HG03439 (cell line): ENCODE results near the gene ZMAT5.

Experiments
- ATAC-seq: cut with Tn5 transposase; IDR thresholded peaks from one replicate; pipeline ENCODE4 v1.9.1; 2021; ENCODE audit warnings: mild to moderate bottlenecking, moderate library complexity; ENCODE audit not compliant: unreplicated experiment

The ZMAT5 gene

DNA sequence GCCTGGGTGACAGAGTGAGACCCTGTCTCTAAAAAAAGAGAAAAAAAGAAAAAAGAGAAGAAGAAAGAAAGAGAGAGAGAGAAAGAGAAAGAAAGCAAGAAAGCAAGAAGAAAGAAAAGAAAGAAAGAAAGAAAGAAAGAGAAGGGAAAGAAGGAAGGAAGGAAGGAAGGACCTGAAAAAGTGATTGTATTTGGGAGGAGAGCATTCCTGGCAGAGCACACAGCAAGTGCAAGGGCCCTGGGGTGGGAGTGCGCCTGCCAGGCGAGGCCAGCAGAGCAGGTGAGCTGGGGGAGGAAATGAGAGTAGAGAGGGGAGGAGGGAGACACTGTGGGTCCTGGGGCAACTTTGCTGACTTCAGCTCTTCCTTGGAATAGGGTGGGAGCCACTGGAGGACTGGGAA, 54.7 kb downstream of the ZMAT5 start:
- ATAC-seq = no peak

DNA sequence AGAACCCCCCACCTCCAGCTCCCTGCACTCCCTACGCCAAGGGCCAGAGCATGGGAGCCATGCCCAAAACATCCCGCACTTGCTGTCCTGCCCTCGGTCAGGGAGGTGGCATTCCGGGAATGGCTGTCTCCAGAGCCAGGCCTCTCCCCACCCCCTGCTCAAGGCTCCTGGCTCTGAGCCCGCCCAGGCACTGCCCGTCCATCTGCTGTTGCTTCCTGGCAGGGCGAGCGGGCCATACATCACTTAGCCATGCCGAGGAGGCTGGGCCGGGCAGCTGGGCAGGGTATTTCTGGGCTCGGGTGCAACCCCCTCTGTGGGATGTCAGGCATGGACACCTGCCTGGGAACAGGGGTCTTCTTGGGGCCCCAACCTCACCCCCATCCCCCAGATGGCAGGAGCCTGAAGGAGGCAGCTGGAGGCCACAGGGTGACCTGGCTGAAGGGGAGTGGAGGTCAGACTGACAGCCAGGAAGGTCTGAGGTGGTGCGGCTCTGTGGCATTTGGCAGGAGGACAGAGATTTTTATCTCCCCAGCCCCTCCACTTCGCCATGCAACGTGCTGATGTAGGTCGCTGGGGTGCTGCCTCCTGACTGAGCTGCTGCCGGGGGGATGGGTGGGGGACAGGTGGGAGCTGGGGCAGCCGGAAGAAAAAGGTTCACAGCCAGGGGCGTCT, 55.7 kb downstream of the ZMAT5 start:
- ATAC-seq = no peak

DNA sequence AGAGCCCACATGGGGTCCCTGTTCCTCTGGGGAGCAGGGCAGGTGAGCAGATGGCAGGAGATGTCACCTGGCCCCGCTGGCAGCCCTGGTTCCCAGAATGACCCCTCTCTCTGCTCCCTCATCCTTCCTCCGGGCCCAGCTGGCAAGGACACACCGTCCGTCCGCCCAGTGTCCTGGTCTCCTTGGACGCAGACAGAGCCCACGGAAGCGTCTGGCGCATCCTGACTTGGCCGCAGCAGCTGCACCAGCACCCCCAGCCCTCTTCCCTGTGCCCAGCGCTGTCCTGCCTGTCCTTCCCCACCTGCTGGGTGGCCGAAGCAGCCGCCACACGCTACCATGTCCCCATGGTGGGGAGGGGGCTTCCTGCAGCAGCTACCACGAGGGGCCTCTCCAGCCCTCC, 56.6 kb downstream of the ZMAT5 start:
- ATAC-seq = no peak

DNA sequence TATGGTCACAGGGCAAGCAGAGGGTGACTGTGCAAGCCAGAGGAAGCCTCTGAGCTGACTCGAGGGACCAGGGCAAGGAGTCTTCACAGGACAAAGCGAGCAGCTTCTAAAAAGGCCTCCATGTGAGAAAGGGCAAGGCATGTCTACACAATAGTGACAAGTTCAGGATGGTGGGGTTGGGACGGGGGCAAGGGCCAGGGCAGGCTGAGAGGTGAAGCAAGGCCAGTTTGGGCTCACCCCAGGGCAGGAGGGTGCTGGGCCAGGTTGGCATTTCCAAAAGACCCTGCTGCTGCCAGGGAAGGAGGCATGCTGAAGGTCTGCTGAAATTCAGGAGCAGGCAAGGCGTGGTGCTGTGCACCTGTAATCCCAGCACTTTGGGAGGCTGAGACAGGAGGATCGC, 59.3 kb downstream of the ZMAT5 start:
- ATAC-seq = no peak

DNA sequence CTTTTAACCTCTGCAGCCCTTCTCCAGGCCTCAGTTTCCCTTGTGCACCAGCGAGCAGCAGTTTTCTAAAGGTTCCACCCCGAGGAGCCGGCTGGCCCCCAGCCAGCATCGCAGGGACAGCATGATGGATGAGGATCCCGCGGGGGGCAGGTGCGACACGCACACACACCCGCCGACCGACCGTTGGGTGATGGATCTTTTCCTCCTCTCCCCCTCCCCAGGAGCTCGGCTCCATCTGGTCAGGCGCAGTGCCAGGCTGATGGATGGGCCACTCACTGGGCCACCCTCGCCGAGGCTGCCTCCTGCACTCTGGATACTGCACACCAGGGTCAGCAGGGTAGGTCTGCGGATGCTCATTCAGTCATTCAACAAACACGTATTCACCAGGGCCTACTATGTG, 59.8 kb downstream of the ZMAT5 start:
- ATAC-seq = no peak

DNA sequence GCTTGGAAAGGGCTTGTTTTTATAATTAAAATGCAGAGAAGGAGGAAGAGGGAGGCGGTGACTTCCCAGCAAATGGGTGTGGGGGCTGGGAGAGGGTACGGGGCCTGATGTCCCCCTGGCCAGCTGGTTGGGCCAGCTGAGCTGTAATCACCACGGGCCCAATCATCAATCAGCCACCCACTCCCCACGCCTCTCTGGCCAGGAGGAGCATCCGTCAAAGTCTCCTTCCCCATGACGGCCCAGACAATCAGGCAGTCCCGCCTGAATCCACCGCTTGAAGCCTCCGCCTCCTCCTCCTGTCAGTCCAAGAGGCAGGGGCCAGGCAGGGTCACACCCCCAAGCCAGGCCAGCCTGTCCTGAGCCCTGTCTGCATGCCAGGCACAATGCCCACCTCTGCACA, 60.3 kb downstream of the ZMAT5 start:
- no peak for ATAC-seq

DNA sequence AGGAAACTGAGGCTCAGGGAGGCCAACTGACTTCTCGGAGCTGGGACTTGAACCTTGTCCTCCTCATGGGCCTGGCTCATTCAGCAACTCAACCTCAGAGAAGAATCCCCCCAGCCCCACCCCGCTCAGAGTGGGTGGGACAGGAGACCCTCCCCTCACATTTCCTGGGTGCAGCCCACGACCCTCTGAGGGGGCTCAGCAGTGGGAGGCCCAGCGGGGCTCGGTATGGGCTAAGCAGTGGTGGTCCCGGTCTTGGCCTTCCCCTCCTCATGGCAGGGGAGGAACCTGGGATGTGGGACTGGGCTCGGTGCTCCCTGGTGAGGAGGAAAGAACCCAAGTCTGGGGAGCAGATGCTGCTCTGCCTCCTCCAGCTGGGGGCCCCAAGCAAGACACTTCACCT, 61.2 kb downstream of the ZMAT5 start:
- ATAC-seq = no peak

DNA sequence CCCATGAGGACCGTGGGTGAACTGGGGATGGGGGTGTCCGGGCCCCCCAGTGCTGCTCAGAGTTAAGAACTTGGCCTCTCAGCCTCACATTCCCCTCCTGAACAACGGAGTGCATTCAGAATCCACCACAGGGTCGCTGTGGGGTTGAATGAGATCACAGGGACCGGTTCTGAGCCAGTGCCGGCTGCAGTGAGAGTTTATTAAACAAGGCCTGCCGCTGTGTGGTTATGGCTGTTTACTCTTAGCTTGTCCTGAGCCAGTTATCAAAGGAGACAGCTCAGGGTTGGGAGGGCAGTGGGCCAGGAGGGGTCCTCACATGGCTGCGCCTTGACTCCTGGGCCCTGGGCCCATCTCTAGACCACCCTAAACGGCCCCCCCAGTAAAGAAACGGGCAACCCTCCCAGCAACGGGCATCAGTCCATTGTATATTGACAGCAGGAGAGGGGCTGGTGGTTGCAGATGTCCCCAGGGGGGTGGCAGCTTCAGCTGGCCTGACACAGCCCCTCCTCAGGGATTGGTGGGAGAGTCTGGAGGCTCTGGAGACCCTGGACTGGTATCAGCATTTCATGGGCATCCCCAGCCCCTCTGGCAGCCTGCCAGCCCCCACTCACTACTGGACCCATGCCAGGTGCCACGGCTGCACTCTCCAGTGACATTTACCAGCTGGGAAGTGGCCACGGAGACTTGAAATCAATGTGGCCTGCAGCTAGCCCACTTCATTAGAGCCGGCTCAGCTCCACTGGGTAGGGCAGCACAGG, 62.1 kb downstream of the ZMAT5 start:
- ATAC-seq = no peak

DNA sequence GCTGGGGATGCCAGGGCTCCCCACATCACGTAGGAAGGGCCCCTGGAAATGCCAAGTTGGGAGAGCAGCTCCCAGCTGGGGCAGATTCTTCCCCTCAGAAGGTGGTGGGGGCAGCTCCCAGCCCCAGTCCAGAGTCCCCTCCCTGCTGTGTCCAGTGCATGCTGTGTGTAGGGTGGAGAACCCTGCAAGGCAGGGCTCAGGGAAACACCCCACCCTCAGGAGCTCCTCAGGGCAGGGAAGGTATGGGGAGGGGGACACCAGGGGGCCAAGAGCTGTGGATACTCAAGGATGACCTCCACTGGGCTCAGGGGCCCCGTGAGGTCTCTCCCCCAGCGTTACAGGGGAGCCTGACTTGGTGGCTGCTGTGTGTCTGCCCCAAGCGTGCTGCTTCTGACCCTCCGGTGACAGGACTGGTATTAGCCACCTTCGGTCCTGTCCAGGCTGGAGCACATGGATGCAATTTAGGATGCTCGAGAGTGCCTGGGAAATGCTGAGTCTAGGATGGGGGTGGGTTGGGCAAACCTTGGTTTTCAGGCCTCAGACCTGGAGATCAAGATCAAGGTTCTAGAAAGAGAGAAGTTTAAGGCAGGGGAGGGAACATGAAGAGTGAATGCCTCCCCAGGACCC, 63.1 kb downstream of the ZMAT5 start:
- no peak for ATAC-seq

DNA sequence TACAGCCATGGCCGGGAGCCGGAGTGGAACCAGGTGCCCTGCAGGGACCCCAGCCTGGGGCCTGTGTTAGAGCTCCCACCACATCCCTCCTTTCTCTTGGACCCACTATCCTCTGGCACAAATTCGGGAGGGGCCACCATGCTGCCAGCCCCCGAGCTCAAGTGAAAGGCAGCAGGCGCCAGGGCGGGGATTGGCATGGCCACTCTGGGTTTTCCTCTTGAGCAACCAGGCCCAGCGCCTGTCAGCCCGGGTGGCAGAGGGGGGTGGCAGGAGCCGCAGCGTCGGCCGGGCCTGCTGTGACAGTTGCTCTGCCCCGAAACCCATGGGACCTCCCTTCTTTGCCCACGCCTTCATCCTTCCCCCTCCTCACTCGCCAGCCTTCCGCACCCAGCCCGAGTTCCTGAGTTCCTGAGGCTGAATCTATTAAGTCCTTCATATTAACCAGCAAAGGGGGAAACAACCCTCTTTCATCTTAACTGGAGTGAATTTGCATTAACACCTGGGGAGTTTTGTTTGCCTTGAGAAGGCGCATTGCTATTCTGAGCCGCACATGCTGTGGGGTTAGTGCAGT, 63.8 kb downstream of the ZMAT5 start:
- no peak for ATAC-seq

DNA sequence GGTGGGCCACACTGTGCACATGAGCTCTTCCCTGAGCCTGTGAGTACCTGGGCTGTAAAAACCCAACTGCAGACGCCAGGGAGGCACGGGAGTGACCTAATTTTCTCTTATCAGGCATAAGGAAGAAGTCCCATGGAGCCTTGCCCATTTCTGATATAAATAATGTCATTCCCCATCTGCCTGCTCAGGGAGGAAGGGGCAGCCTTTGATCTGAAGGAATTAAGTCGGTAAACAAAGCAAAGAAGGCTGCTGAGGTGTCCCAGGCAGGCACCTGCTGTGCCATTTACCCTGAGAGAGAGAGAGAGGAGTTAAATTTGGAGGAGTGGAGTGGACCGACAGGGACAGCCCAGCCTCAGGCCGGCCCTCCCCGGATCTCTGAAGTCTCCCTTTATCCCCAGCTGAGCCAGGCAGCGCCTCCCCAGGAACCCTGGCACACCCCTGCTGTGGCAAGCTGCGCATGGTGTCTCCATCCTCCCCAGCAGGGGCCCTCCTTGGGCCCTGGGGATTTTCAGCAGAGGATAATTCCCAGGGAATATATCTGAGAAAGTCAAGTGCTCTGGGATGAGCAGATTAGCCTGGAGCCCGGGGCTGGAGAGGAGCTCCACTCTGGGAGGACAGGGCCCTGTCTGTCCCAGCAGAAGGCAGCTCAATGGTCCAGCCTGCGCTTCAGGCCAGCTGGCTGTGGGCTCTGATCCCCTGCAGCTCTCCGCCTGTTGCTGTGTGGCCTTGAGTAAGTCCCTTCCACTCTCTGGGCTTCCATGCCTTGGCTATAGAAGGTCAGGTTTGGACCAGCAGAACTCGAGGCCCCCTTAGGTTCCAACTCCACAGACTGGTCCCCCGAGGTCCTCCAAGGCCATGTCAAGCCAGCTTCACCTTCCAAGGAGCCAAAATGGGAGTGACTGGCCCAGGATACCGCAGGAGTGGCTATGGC, 64.5 kb downstream of the ZMAT5 start:
- ATAC-seq = no peak

DNA sequence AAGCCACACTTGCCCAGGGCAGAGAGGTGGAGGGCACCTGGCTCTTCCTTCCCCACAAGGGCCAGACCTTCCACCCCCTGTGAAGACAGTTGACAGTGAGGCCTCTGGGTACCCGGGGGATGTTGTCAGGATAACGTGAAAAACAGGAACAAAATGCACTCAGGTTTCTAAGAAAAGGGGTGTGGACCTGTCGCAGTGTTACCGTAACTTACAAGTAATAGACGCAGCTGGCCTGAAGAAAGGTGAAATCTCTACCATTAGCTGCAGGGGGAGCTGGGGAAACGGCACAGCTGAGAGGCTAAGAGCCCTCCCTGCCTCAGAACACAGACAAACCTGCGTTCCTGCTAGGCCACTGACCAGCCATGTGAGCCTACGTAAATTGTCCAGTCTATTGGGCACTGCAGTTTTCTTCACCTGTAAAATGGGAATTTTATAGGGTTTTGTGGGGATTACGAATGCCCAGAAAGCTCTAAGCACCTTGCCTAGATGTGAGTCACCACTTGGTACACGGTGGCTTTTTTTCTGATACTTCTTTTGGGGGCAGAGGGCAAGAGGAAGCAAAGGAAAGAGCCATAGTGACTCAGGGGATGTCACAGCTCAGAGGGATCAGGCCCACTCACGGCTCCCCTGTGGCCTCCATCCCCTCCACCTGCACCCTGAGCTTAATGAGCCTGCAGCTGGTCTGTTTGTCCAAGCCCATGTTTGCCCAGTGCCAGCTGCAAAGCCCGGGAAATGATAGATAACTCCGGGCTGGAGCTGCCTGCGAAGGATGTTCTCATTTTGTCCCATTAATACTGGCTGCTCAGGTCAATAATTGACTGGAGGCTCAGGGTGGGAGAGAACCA, 65.4 kb downstream of the ZMAT5 start:
- ATAC-seq = no peak

DNA sequence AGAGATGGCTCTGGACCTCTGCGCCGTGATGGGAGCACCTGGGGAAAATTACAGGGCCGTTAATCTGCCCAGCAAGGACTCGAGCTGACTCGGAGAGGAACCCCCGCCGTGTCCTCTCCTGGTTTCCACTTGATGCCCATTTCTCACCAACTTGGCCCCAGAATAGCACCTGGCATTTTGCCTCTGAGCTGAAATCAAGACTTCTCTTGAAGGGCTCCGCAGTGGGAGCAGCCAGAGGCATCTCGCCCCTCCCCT, 66.0 kb downstream of the ZMAT5 start:
- no peak for ATAC-seq

DNA sequence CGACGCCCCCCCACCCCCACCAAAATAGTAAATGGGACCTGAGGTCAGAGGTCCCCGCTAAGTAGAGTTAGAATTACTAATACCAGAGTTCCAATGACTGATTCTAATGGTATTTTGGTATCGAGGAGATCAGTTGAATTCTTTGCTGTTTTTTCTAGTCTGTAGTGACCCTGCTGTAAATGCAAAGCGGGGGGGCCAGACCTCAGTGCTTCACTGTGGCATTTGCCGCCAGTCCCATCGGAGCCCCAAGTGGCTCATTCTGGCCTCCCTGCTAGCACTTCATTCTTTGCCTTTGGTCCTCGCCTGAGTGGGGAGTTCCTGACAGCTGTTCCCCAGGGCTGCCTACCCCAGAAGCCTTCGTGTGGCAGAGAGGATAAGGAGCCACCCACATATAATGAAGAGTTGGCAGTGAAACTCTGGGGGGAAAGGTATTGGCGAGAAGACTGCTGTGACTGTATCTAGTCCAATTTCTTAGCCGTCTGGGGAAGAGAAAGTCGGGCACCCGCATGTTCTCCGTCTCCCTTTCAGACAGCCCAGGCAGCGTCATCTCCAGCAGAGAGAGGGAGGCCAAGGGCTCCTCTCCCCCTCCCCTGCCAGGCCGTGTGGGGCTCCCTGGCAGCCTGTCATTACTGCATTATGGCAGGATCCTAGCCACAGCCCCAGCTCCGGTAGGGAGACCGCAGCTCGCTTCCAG, 66.5 kb downstream of the ZMAT5 start:
- ATAC-seq = no peak

DNA sequence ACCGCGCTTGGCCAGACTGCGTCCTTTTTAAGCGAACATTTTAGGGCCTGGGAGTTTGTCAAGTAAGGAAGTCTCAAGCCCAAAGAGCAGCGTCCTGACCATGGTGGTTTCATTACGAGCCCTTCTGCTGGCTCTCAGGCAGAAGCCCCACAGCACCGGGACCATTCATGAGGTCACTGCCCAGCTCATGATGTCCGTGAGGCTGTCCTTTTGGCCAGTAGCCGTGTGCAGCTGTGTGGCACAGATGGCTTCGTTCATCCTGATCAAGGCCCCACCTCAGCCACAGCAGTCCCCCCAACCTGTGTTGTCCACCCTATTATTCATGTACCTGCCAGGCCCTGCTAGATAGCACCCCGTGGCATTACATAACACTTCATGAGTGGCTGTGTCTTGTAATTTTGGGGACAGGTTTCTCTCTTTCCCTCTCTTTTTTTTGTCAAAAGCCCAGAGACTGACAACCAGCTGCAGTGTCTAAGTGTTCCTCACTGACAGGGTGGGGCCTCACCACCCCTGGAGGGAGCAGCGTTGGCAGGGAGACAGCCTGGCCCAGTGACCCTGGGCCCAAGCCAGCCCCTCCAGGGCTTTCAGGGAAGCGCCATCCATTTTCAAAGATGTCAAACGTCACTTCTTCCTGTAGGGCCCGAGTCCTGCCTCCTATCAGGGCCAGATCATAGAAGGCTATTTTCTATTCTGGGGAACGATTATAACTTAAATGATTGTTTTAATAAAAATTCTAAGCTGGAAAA, 68.8 kb downstream of the ZMAT5 start:
- no peak for ATAC-seq

DNA sequence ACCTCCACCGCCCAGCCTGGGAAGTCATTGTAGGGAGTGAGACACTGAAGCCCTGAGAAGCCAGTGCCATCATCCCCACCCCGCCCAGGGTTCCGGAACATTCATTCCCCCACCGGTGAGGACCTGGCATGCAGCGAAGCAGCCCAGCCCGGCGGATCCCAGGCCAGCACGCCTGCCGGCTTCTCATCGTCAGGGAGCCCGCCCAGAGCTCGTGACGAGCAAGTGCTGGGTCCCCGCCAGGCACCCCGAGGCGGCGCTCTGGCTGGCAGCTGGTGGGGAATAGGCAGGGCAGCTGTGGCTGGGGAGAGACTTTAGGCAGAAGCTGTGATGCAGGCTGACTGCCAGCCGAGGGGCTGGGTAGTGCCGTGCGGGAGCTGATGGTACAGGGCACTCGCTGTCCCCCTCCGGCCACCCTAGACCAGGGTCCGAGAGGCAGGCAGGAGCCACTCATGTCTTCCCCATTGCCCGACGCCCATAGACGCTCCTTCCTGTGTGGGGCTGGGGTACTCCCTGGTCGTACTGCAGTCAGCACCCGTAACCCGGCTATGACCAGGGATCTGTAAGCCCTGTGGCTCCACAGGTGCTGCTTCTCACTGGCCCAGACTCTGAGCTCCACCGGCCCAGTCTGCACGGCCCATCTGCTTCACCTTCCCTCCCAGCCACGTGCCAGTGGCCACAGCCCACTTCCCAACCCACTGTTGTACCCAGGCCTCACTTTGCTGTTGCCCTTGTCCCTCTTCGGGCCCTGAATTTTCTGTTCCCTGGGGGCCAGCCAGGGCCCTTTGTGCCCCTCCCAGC, 71.5 kb downstream of the ZMAT5 start:
- ATAC-seq = no peak

DNA sequence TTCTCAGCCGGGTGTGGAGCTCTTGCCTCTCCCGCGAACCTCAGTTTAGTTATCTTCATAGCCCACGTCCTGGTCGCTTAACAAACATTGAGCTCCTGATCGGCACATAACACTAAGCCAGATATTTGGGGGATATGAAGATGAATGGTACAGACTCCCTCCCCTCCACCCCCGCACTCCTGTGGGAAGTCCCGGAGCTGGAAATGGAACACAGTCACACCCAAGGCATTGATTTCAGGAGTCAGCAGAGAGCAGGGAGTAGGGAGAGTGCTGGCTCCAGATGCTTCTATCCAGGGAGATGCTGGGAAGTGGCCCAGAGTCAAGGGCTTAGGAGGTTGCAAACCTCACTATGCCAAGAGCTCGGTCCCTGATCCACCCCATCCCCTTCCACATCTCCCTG, 73.1 kb downstream of the ZMAT5 start:
- no peak for ATAC-seq

DNA sequence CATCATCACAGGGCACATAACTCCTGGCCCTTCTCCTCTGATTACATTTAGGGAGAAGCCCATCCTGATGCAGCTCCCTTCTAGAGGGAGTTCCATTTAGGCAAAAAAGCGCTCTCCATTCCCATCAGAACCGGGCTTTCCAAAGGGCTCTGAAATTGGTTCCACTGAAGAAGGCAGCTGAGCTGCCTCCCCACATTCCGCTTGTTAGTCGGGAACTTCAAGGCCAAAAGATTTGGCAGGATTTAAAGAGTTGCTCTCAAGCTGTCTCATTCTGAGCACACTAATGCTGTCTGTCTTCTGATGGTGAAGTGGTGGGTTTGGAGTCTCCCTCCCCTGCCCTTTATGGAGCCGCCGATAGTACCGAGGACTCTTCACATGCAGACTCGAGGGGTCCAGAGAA, 73.6 kb downstream of the ZMAT5 start:
- ATAC-seq = no peak
